HG03558 (cell line): Measurements from ENCODE around the gene CCDC106.

ENCODE experiments used
- ATAC-seq: cut with Tn5 transposase; IDR thresholded peaks from one replicate; pipeline ENCODE4 v1.9.1; 2021; ENCODE audit warnings: moderate number of reproducible peaks; ENCODE audit not compliant: unreplicated experiment; ENCODE audit errors: extremely low read depth

The CCDC106 gene

DNA sequence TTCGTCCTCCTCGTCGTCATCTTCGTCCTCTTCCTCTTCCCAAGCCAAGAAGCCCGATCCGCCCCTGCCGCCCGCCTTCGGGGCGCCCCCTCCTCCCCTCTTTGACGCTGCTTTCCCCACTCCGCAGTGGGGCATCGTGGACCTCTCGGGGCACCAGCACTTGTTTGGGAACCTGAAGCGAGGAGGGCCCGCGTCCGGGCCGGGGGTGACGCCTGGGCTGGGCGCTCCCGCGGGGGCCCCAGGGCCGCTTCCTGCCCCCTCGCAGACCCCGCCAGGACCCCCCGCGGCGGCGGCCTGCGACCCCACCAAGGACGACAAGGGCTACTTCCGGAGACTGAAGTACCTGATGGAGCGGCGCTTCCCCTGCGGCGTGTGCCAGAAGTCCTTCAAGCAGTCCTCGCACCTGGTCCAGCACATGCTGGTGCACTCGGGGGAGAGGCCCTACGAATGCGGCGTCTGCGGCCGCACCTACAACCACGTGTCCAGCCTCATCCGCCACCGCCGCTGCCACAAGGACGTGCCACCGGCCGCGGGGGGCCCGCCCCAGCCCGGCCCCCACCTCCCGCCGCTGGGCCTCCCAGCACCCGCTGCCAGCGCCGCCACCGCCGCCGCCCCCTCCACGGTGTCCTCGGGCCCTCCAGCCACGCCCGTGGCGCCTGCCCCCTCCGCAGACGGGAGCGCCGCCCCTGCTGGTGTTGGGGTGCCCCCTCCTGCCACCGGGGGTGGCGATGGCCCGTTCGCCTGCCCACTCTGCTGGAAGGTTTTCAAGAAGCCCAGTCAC lies 33.9 kb upstream of the CCDC106 start:
- no peak for ATAC-seq

DNA sequence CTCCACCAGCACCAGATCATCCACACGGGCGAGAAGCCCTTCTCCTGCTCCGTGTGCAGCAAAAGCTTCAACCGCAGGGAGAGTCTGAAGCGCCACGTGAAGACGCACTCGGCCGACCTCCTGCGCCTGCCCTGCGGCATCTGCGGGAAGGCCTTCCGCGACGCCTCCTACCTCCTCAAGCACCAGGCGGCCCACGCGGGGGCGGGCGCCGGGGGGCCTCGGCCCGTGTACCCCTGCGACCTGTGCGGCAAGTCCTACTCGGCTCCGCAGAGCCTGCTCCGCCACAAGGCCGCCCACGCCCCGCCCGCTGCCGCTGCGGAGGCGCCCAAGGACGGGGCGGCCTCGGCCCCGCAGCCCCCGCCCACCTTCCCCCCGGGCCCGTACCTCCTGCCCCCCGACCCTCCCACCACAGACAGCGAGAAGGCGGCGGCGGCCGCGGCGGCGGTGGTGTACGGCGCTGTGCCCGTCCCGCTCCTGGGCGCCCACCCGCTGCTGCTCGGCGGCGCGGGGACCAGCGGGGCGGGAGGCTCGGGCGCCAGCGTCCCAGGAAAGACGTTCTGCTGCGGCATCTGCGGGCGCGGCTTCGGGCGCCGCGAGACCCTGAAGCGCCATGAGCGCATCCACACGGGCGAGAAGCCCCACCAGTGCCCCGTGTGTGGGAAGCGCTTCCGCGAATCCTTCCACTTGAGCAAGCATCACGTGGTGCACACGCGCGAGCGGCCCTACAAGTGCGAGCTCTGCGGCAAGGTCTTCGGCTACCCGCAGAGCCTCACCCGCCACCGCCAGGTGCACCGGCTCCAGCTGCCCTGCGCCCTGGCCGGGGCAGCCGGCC lies 33.1 kb upstream of the CCDC106 start:
- no peak for ATAC-seq

DNA sequence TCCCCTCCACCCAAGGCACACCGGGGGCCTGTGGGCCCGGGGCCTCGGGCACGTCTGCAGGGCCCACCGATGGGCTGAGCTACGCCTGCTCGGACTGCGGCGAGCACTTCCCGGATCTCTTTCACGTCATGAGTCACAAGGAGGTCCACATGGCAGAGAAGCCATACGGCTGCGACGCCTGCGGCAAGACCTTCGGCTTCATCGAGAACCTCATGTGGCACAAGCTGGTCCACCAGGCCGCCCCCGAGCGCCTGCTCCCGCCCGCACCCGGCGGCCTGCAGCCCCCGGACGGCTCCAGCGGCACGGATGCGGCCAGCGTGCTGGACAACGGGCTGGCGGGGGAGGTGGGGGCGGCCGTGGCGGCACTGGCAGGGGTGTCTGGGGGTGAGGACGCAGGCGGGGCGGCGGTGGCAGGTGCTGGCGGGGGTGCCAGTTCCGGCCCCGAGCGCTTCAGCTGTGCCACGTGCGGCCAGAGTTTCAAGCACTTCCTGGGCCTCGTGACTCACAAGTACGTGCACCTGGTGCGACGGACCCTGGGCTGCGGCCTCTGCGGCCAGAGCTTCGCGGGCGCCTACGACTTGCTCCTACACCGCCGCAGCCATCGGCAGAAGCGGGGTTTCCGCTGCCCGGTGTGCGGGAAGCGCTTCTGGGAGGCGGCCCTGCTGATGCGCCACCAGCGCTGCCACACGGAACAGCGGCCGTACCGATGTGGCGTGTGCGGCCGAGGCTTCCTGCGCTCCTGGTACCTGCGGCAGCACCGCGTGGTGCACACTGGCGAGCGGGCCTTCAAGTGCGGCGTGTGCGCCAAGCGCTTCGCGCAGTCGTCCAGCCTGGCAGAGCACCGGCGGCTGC lies 32.2 kb upstream of the CCDC106 start:
- no peak for ATAC-seq

DNA sequence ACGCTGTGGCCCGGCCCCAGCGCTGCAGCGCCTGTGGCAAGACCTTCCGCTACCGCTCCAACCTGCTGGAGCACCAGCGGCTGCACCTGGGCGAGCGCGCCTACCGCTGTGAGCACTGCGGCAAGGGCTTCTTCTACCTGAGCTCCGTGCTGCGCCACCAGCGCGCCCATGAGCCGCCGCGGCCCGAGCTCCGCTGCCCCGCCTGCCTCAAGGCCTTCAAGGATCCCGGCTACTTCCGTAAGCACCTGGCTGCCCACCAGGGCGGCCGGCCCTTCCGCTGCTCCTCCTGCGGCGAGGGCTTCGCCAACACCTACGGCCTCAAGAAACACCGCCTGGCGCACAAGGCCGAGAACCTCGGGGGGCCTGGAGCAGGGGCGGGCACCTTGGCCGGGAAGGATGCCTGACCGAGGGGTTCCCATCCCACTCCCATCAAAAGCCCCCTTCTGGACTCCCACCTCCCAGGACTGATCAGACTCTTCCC lies 31.6 kb upstream of the CCDC106 start:
- ATAC-seq: no peak

DNA sequence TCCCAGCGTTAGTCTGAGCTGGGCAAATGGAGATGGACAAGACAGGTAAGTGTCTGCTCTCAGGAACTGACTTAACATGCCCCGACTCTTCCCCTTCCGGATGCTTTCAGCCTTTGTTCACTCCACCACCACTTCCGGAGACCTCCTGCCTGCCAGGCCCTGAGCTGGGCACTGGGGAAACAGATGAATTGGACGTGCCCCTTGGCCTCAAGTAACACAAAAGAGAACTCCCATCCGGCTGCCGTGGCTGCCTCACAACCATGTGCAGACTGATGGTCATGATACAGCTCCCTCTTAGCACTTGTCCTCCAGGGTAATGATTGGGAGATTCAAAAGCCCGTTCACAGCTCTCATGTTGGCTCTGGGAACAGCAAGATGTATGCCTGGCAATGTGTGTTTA lies 30.6 kb upstream of the CCDC106 start:
- no peak for ATAC-seq

DNA sequence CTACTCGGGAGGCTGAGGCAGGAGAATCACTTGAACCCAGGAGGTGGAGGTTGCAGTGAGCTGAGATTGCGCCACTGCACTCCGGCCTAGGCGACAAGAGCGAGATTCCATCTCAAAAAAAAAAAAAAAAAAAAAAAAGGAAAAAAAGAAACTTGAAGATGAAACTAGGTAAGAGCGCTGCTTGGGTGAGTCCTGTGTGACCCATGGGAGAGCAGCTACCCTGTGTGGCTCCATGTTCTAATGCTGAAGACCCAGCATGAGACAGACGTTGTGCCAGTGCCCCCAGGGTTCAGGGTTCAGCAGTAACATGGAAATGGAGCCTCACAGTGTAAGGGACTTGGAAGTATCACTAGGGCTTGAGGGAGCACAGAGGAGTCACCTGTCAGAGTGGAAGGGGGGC lies 29.6 kb upstream of the CCDC106 start:
- no peak for ATAC-seq

DNA sequence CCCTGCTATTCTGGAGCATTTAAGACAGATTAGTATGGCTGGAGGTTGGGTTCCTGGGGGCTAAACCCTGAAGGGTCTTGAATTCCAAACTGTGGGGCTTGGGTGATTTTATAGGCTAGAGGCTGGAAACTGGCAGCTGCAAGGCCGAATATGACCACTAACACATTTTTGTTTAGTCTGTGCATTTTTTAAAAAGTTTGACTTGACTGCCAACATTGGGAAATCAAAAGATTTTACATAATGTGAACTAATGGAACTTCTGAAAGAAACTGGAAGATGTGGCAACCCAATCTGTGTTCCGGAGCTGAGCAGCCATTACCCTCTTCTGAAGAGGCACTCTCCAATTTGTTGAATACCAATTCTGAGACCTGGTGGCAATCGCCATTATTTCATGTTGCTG lies 28.7 kb upstream of the CCDC106 start:
- no peak for ATAC-seq

DNA sequence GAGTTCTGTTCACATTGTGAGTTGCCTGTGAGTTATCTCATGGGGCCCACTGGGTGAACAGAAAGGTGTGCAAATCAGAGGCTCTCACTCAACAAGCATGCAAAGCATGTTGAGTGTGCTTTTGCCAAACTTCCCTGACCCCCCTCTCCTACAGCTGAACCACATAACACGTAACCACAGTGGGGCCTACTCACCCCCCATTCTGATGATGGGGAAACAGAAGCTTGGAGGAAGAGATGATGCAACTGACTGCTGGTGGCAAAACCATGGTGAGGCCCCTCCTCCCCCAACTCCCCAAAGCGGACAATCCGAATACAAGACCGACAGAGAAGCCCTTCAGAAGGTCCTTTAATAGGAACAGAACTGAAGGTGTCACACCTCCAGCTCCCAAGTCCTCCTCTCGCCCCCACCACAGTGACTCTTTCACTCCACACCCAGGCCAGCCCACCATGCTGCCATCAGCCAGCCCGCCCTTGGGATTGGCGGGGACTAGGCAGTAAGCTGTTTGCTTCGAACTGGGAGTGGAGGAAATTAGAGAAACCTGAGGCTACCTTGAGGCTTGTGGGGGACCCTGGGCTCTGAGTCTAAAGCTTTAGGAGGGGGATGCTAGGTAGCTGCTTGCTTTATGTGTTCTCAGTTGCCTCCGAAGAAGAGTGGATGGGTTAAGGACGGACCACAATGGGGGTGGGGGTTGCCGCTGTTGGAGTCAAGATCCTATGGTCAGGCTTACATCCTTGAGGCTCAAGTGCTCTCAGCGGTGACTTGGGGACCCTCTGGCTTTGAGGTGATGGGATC lies 27.4 kb upstream of the CCDC106 start:
- ATAC-seq: no peak

DNA sequence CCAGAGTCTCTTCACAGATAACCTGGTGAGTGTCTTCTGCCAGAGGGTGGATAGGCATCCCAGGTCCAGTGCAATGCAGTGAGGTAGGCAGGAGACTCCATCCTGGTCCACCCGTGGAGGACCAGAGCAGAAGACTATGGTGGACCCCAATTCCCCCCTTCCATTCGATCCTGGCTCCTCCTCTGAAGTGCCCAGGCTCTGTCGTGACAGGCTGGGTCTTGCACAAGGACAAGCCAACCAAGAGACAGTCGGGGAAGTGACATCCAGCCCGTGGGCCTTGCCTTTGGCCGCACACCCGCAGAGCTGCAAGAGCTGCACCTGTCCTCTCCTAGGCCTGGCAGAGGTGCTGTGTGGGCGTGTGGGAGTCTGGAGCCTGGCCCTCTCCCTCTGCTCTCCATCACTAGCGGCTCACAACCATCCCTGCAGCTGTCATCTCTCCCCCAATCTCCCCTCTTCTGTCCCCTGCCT lies 26.8 kb upstream of the CCDC106 start:
- ATAC-seq: no peak

DNA sequence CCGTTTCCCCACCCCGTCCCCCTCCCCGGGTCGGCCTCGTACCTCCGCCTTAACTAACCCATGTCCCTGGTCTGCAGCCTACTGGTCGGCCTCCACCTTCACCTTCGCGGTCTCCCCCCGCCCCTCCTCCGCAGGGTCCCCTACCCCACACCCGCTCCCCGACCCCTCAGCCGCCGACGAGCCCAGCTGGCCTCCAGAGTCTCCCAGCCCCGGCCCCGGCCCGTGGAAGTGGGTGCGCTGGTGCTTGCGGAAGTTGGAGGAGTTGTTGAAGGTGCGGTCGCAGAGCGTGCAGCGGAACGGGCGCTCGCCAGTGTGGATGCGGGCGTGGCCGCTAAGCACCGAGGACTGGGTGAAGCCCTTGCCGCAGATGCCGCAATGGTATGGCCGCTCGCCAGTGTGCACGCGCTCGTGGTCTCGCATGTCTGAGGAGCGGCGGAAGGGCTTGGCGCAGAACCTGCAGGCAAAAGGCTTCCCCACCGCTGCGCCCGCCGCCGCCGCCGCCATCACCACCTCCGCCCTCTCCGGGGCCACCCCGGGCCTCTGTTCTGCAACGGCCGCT lies 26.3 kb upstream of the CCDC106 start:
- no peak for ATAC-seq

DNA sequence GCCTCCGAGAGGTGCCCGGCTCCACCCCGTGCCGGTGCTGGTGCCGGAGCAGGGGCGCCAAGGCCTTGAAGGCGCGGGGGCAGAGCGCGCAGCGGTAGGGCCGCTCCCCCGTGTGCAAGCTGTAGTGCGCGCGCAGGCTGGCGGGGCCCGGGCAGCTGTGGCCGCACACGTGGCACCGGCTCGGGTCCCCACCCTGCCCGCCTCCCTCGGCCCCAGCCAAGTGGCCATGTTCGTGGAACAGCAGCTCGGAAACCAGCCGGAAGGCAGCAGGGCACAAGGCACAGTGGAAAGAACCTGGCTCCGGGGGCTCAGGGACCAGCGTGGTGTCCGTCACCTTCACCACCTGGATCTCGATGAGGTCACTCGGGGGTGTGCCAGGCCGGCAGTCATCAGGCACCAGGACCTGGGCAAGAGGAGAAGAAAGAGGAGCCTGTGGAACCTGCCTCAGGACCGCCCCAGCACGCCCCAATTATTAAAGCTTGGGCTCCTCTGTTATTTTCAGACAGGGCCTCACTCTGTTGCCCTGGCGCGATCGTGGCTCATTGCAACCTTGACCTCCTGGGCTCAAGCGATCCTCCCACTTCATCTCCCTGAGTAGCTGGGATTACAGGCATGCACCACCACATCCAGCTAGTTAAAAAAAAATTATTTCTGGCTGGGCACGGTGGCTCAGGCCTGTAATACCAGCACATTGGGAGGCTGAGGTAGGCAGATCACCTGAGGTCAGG lies 25.6 kb upstream of the CCDC106 start:
- no peak for ATAC-seq

DNA sequence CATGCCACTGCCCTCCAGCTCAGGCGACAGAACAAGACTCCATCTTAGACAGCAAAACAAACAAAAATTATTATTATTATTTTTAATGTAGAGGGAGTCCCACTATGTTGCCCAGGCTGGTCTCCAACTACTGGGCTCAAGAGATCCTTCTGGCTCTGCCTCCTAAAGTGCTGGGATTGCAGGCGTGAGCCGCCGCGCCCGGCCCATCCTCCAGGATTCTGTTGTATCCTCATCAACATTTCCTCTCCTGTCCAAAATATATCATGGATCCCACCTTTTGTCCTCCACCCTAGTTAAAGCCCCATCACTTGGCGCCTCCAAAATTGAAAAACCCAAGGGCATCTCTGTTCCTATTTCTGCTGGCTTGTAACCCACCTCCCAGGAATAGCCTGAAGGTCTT lies 24.9 kb upstream of the CCDC106 start:
- ATAC-seq: no peak

DNA sequence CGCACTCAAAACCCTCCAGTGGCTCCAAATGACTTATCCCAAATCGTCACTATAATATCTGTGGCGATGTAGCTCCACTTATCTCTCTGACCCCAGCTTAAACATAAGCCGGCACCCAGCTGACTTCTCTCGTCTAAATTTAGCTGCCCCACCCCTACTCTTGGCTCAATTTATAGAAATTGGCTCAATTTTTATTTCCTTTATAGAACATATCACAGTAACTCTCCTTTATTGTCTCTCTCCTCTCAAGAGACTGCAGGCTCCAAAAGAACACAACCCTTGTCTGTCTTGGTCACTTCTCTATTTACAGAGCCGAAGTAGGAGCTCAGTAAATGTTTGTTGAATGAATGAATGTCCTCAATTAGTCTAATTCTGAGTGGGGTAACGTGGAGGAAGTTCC lies 24.5 kb upstream of the CCDC106 start:
- no peak for ATAC-seq

DNA sequence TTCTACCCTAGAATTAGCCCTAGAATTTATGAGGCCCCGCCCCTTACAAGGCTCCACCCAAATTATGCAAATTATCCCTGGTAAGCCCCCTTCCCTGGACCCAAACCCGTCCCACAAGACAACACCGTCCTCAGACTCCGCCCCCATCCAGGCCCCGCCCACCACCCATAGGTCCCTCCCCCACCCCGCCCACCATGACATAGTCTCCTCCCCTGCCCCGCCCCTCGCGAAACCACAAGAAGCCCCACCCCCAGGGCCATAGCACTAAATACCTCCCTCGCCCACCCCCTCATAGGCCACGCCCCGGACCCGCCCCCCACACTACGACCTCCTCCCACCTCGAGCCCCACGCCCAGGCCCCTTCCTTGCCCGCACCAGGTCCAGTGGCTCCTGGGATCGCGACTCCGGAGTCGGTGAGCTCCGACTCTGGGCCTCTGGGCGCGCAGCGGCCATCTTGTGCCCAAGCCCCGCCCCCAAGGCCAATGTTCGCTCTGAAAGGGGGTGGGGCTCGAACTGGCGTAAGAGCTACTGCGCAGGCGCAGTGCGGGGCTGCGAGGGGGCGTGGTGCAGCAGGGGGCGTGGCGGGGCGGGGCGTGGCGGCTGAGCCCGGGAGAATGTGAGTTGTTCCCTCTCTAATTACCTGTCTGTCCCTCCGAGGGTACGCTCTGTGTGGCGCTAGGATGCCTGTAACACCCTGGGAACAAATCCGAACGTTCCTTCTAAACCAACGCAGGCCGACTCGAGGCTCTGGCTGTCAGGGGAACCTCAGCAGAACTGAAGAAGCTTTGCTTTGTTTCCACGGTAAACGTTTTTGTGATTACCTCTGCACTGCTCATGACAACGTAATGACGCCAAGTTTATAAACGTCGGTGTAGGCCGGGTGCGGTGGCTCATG lies 23.7 kb upstream of the CCDC106 start, which contains the start of gene ZNF784:
Gene ZNF784, minus strand, starts transcription at position 458 of the 895 bp plus-strand sequence. Its CDS starts 5 bp downstream, at position 453.
- no peak for ATAC-seq

DNA sequence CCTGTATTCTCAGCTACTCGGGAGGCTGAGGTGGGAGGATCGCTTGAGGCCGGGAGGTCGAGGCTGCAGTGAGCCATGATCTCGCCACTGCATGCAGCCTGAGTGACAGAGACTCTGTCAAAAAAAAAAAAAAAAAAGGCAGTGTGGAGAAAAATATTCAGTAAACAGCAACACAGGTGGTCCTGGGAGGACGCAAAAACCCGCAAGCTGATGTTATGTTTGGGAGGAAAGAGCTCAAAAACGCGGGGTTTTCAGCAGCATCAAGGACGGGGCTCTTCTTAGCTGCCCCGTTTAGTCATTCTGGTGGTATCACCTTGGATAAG lies 23.0 kb upstream of the CCDC106 start:
- no peak for ATAC-seq

DNA sequence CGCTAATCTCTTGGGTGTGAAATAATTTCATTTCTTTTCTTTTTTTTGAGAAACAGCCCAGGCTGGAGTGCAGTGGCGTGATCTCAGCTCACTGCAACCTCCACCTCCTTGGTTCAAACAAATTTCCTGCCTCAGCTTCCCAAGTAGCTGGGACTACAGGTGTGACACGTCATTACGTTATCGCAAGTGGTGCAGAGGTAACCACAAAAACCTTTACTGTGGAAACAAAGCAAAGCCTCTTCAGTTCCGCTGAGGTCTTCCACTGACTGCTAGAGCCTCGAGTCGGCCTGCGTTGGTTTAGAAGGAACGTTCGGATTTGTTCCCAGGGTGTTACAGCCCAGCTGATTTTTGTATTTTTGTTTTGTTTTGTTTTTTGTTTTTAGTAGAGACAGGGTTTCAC lies 21.7 kb upstream of the CCDC106 start:
- ATAC-seq: no peak

DNA sequence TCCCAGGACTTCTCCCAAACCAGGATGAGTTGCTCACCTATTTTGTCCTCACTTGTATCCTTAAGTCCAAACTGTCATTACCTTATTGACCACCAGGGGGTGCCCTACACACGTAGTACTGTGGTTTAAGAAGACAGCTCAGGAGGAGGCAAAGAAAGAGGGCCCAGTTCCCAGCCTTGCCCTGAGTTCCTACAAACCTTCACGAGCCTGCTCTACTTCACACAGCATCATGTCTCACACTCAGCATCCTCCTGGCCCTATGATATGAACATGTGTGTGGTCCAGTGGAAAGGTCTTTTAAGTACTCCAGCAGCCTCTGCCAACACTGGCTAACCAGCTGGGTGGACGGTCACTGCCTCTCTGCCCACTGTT lies 15.6 kb upstream of the CCDC106 start:
- no peak for ATAC-seq

DNA sequence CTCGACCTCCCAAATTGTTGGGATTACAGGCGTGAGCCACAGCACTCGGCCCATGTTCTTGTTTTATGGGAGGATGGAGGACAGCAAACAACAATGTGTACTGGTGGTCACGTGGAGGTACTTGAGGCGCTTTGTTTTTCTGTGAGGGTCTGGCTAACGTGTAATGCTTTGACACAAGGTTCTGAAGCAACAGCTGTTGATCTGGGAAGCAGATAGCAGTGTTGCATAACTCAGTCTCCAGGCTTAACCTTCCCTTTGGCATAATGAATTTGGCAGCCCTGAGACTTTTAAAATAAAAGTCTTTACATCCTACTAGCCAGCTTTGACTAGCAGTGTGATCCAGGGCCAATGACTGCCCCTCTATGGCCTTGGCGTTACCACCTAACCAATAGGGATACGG lies 14.2 kb upstream of the CCDC106 start:
- no peak for ATAC-seq
